Fibroblast of peridontal ligament (primary cell): ENCODE data around the gene CORO2B.

Source experiments
- DNase-seq: peaks from one replicate; pipeline ENCODE4 v3.0.0-alpha.2; 2010; ENCODE audit errors: extremely low read depth

CORO2B gene

DNA sequence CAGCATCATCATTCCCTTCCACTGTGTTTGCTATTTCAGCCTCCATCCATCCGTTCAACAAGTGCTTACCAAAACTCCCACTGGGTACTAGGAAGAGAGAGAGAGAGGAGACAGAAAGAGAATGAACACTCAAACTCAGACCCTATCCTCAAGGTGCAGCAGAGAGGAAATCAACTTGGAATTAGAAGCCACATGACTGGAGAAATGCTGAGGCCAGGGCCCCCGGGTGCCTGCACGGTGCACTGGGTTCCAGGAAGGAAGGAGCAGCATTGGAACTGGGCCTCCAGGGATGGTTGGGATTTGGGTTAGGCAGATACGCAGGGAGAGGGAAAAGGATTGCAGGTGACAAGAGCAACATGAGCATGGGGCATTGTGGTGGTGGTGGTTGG, 30.0 kb downstream of the CORO2B start:
- DNase-seq, result no peak

DNA sequence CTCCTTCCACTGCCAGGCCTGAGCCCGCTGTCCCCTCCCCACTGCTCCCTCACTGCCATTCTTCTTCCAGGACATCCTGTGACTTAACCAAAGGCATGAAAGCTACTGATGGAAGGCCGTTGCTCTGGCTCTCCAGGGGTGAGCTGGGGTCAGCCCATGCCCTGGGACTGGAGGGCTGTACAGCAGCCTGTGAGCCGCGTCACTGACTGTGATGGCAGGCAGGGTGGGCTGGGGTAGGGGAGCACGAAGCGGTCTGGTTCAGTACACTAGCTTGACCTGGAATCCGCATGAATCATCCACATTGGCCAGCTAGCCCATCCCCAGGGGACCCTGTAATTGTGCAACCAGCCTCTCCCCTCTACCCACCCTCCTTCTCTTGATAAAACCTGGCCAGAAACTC, 30.8 kb downstream of the CORO2B start:
- peak; percentile 51 for DNase-seq

DNA sequence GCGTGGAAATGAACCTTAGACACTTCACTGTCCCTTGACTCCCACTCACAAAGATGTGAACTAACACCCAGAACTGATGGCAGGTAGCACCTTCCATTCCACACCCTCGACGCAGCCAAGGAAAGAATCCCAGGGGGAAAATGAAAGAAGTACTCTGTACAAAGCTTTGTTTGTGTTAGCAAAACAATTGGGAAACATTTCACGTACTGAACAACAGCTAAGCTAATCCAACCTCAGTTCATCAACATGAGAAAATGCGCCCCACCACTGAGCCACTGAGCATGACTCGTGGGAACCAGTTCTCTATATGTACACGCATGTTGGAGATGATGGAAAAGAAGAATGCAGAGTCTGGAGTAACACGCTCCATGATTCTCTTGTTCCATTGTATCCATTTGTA, 32.0 kb downstream of the CORO2B start:
- DNase-seq, result no peak

DNA sequence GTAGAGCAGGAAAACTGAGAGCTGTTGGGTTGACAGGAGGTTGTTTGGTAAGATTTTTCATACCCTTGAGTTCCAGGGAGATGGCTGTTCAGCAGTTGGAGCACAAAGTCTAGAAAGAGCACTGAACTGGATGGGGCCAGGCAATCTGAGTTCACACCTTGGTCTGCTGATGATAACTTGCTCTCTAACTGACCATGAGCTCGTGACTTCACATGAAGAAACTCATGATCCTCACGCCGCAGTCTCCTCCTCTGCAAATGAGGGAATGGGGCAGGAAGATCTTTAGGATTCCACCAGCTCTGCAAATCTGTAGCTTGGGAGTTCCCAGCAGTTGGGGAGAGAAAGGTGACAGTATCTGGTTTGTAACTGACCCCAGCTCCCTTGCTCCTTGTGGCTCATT, 33.7 kb downstream of the CORO2B start:
- DNase-seq, result no peak

DNA sequence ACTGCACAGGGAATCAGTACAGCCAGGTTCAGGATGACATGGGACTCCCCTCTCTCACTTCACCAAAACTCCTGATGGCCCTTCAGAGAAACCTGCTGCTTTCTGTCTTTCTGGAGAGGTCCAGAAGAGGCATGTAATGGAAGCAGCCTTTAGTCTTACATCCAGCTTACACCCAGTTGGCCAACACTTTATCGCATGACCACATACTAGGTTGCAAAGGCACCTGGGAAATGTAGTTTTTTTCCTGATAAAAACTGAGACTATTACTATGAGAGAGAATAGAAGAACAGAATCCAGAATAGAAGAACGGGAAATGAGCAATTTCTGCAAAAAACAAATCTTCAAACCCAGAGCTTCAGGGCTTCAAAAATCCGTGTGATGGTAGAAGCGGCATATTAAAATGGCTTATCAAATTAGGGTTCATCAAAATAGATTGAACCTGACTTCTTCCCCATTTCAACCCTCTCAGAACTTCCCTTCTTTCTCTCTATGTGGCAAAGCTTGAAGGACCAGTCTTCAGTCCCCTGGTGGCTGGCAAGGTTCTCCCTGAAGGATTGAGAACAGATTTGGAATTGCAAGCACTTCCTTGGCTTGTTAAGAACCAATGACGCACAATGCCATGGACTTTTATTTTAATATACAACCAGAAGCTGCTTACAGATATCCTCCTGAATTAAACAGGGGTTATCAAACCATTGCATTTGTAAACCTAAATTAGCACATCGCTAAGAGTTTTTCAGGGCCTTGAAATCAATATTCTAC, 34.4 kb downstream of the CORO2B start:
- DNase-seq, result no peak

DNA sequence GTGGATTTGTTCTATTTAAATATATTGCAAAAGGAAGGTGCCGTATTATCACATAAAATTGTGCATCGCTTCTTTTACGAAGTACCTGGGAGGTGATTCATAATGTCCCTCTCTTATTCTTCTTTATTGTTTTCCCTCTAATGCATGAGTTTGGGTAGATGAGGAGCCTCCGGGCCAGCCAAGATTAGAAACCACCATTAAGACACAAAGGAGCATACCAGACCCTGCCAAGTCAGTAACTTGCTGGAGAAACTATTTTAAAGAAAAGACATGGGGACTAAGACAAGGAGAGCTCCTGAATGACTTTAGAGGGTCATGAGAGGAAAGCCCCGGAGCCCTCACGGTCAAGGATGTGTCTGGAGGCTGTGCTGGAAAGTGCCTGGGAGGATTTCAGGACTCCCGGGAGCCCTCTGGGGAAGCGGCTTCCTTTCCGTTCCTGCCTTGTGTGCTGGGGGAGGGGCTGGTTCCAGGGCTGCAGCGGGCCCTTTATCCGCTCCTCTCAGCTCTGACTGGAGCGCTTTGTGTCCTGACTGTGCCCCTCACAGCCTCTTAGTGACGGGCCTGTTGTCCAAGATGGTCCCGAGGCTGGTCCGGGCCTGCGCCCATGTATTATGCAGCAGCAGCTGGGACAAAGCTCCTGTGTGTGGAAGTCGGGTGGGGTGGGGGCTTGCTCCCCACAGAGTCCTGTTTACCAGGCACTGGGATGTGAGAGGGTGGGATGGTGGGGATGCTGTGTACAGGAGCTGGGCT, 35.7 kb downstream of the CORO2B start:
- DNase-seq, result no peak

DNA sequence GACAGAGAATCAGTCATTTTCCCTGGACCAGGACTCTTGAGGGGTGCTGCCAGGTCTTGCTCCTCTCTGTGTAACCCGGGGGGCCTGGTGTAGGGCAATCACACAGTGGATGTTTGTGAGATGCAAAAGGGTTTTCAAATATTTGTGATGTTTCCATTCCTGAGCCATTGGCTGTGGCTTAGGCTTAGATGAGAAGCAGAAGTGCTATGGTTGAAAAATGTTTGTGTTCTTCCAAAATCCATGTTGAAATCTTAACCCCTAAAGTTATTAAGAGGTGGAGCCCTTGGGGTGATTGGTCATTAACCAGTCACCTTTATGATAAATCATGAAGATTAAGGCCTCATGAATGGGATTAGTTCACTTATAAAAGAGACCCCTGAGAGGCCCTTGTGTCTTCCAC, 36.5 kb downstream of the CORO2B start:
- DNase-seq, result peak; percentile 33

DNA sequence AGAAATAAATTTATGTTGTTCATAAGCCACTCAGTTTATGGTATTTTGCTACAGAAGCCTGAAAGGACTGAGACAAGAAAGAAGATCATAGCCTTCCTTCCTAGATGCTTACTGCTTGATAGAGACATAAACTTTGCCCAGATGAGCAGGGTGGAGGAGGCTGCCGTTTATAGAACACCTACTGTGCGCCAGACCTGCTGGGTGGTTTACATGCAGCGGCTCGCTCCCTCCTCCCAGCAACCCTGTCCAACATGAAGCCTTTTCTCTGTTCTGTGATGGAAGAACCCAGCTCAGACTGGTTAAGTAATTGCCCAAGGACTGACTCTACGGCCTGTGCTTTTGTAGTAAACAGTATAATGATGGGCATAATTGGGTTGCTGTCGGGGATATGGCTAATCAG, 37.0 kb downstream of the CORO2B start:
- DNase-seq, result no peak

DNA sequence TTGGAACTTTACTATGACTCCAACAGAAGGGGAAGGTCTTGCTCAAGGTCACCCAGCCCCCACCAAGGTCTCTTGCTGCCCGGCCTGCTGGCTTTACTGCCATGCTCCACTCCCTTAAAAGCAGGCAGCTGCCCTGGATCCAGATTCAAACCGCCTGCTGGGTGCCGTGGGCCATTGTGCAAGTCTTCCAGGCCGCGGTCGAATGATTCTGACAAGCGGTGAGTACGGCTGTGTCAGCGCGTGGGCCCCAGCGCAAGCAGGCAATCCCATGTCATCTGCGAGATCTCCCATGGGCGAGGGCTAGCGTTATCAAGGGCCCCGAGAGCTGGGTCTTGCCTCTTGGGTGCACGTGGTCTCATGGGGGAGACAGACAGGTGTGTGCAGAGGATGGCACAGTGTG, 37.6 kb downstream of the CORO2B start:
- DNase-seq, result no peak

DNA sequence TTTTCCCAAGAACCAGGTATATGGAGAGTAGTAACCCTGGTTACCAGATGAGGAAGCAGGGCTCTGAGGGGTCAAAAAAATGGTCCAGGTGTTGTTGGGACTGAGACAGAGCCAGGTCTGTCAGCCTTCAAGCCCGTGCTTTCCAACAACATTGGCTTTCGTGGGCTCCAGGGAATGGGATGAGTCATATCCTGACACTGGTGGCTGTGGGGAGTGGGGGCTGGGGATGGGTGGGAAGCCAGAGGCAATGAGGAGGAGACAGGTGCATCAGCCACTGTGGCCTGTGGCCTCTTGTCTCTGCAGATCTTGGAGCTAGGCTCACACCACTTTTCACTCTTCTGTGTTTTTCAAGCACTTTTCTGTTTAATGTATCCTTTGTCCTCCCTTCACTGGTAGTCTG, 38.2 kb downstream of the CORO2B start:
- no peak for DNase-seq

DNA sequence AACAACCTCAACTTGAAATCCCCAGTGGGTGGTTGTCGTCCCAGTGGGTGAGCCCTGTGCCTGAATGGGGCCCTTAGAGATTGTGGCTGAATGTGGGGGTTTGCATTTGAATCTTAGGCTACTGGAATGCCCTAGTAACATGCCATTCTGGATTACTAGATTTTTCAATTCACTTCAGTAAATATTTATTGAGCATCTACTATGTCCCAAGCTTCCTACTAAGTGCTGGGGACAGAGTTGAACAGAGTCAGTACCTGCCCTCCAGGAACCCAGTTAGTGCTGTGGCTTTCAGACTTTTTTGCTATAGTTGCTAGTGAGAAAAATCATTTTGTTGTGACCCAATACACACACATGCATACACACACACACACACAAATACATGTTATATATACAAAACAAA, 39.0 kb downstream of the CORO2B start:
- DNase-seq, result no peak

DNA sequence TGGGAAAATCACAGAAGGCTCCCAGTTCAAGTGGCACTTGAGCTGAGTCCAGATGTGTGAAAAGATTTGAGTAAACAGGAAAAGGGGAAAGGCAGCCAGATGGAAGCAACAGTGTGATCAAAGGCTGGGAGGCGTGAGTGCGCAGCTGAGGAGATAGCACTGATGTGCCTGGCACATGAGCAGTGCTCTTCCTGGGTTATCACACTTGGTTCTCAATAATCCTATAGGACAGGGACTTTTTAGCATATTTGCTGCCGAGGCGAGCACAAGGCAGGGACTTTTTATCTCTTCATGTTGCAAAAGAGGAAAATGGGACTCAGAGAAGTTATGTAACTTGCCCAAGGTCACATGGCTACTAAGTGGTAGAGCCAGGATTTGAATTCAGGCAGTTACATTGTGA, 39.6 kb downstream of the CORO2B start:
- DNase-seq, result no peak

DNA sequence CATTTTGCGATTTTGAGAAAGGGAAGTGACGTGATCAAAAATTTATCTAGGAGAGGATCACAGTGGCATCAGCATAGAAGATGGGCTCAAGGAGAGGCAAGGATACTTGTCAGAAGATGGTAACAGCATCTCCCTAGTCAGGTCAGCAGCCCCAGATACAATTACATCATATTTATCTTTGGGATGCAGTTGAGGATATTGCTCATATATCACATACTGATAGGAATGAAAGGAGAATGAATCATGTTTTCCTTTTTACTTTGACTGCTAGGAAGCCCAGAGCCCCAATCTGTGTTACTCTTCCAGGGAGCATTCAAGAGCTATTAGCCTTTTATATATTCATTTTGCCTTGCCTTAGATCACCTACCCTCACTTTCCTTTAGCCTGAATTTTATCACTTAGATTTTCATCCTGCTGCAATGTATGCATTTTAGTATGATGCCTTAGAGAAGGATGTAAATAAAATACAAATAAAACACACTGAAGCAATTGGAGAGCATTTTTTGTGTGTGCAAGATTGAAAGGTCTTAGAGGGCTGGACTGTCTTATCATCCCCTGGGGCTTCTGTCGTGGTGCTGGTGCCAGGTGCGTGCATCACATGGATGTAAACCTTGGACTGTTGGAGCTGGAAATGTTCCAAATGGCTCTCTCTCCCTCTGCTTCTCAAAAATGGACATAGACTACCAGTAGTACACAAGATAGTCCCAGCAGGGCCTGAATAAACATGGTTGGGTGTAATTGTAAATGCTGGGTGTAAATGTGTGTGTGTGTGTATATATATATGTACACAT, 40.3 kb downstream of the CORO2B start:
- peak; percentile 32 for DNase-seq

DNA sequence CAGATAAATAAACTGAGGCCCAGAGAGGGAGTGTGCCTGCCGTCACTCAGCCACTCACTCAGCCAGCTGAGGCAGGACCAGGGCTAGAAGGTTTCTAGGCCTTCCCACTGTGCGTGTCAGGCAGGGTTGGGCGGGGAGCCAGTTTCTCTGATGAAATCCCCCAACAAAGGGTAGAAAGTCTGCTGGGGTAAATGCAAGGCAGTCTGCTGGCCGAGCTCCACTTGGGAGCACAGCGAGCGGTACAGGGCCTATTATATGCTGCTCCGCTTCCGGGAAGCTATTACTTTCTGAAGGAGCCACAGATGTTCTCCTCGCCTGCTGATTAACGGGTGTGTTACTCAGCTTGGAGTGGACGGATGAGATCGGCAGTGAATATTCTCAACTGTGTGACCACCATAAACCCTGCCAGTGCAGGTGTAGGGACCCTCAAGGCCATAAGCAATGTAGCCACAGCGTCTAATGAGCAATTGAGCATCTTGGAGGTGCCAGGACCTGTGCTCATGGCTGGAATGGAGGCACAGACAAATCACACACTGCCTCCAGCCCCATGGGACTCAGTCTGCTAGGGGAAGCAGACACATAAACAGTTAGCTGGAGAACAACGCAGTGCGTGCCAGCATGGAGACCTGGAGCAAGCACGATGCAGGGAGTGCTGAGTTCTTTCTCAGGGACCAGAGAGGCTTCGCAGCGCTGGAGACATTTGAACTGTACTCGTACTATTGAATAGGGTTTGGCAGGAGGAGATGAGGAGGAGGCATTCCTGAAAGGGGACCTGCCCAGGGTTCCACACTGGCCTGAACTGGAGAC, 42.1 kb downstream of the CORO2B start:
- peak; percentile 94 for DNase-seq

DNA sequence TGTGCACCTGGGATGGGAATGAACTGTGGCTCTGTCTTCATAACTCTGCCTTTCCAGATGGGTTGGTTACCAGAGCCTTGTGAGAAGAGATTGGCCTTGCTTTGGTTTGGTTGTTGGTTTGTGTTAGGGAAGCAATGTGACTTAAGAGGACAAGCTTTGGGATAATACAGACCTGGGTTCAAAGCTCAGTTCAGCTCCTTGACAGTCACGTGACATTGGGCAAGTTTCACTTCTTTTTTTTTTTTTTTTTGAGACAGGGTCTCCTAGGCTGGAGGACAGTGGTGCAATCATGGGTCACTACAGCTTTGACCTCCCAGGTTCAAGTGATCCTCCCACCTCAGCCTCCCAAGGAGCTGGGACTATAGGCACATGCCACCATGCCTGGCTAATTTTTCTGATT, 42.7 kb downstream of the CORO2B start:
- no peak for DNase-seq

DNA sequence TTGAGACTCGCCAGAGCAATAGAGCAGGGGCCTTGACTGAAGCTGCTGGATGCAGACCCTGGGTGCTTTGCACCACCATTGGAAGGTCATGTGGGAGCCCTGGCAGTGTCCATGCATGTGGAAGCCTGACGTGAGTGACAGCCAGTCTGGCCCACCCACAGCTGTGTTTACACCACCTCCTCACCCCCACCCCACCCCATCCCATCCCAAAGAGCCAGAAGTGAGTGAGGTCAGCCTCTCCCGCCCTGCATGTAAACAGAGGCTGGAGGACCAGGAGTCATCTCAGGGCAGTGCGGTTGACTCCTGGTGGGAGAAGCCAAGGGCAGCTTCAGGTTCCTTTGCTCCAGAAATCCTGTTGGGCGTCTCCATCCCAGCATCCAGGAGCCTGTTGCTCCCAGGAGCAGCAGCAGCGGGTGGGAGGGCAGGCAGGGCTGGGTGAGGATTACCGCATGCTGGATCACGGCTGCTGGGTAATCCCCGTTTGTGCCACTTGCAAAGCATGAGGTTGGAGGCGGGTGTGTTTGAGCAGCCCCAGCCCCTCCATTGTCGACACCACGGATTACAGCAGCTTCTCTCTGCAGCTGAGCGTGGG, 44.6 kb downstream of the CORO2B start:
- no peak for DNase-seq

DNA sequence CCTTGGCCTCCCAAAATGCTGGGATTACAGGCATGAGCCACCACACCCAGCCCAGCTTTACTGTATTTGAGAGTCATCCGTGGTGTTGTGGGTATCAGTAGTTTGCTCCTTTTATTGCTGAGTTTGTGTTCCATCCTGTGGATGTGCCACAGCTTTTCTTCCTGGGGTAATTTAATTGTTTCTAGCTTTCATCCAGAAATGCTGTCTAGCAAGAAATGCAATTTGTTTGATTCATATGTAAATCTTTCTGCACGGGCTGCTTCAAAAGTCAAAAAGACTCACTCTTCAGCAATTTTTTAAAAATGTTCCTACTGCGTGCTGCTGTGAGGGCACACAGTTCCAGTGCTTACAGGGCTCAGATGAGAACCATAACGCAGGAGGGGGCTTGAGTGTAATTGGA, 47.1 kb downstream of the CORO2B start:
- DNase-seq, result no peak

DNA sequence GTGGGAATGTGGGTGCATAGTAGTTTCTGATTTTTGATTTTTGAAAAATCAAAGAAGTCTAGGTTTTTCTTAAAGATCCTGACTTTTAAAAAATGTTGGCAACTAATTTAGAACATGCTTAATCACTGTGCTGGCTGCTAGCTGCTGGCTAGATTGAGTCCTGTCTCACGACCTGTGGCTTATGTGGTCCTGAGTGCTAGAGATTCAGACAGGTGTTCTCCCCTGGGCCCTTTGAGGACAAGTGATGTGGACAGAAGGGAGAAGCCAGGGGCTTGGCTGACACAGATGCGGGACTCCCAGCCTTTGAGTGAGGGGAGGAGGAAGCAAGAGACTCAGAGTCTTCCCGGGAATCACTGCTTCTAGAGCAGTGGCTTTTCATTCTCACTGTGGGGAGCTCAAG, 47.5 kb downstream of the CORO2B start:
- no peak for DNase-seq

DNA sequence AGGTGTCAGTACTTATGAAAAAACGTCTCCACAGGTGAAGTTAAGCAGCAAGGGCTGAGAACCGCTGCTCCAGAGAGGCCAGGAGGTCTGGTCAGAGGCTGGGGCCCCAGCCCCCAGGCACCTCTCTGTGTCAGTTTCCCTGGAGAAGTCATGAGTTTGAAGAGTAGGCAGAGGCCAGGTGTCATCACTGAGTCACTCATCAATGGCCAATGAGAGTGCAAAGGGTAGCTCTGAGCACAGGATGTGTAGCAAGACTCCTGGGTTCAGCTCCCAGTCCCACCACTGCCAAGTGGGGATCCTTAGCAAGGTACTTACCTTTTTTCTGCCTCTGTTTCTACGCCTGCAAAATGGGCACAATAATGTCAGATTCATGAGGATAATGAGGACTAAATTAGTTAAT, 47.9 kb downstream of the CORO2B start:
- no peak for DNase-seq

DNA sequence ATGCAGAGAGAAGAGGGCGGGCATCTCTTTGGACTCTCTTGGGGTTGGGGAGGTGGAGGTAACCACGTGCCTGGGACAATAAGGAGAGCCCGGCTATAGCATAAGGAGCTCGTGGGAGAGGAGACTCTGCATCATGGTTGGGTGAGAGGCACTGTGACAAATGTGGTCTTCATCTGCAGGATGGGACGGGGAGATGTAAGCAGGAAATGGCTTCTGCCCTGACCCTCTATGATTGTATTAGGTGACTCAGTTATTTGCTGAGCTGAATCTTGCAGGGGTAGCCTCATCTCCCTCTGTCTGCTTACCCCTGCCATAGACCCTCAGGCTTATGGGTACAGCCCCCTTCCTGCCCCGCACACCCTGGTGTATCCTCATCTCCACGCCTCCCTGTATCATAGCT, 48.7 kb downstream of the CORO2B start:
- no peak for DNase-seq

DNA sequence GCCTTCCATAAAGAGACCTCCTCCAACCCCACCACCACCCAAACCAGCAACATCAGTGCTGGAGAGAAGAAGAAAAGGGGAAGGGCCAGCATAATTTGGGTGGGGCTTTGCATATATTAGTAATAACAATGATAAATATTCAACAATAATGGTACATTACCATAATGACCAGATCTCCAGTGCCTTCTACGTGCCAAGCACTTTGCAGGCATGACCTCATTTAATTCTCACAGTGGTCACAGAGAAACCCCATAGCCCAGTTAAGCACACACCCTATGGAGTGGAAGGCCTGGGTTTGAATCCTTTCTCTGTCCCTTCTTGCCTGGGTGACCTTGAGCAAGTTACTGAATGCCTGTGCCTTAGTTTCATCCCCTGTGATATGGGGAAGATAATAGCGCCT, 49.2 kb downstream of the CORO2B start:
- DNase-seq, result no peak
